HG03025 (cell line): ENCODE data around the gene AP4S1.

ENCODE experiments used
- ATAC-seq: cut with Tn5 transposase; IDR thresholded peaks from one replicate; pipeline ENCODE4 v1.9.1; 2021; ENCODE audit warnings: mild to moderate bottlenecking, moderate library complexity; ENCODE audit not compliant: unreplicated experiment, low FRiP score

Gene AP4S1

GRCh38 chr14:31126680-31127079, 101.2 kb downstream of the AP4S1 start:
- no peak for ATAC-seq

- no peak for ATAC-seq
Observed at GRCh38 chr14:31127690-31128089, 102.2 kb downstream of the AP4S1 start.

GRCh38 chr14:31128601-31129526, 103.4 kb downstream of the AP4S1 start:
- ATAC-seq = no peak

- ATAC-seq = no peak
Observed at GRCh38 chr14:31133133-31133532, 107.7 kb downstream of the AP4S1 start.

GRCh38 chr14:31137214-31137889, 111.9 kb downstream of the AP4S1 start:
- no peak for ATAC-seq

- no peak for ATAC-seq
Observed at GRCh38 chr14:31138301-31138700, 112.9 kb downstream of the AP4S1 start.

GRCh38 chr14:31139301-31139847, 113.9 kb downstream of the AP4S1 start:
- no peak for ATAC-seq

GRCh38 chr14:31142455-31143087, 117.1 kb downstream of the AP4S1 start:
- no peak for ATAC-seq
